ENCODE data around the gene MMP2.

DNA sequence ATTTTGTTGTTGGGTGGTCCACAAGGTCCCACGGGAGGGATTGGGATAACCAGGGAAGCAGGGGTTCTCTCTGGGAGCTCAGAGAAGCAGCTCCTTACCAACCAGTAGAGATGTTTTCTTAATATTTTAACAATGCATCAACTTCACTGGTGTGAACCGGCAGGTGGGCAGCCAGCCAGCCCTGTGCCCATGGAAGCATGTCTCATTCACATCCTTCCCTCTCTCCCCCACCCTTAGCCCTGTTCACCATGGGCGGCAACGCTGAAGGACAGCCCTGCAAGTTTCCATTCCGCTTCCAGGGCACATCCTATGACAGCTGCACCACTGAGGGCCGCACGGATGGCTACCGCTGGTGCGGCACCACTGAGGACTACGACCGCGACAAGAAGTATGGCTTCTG is 9.3 kb downstream of the MMP2 start:
- TF ChIP-seq POLR2A (IDR thresholded peaks at IDR 0.05), result no peak
- TF ChIP-seq, protein P1, sequence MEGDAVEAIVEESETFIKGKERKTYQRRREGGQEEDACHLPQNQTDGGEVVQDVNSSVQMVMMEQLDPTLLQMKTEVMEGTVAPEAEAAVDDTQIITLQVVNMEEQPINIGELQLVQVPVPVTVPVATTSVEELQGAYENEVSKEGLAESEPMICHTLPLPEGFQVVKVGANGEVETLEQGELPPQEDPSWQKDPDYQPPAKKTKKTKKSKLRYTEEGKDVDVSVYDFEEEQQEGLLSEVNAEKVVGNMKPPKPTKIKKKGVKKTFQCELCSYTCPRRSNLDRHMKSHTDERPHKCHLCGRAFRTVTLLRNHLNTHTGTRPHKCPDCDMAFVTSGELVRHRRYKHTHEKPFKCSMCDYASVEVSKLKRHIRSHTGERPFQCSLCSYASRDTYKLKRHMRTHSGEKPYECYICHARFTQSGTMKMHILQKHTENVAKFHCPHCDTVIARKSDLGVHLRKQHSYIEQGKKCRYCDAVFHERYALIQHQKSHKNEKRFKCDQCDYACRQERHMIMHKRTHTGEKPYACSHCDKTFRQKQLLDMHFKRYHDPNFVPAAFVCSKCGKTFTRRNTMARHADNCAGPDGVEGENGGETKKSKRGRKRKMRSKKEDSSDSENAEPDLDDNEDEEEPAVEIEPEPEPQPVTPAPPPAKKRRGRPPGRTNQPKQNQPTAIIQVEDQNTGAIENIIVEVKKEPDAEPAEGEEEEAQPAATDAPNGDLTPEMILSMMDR (IDR thresholded peaks at IDR 0.05), result no peak
